ENCODE results near the gene CTSC. TPM values are rescaled to one million over a fixed set of nuclear protein-coding genes. Genes with fewer than 3 reads are reported as not detected.

CTSC gene
- total RNA-seq, 1 donor from 2014 or later: 149 TPM

DNA sequence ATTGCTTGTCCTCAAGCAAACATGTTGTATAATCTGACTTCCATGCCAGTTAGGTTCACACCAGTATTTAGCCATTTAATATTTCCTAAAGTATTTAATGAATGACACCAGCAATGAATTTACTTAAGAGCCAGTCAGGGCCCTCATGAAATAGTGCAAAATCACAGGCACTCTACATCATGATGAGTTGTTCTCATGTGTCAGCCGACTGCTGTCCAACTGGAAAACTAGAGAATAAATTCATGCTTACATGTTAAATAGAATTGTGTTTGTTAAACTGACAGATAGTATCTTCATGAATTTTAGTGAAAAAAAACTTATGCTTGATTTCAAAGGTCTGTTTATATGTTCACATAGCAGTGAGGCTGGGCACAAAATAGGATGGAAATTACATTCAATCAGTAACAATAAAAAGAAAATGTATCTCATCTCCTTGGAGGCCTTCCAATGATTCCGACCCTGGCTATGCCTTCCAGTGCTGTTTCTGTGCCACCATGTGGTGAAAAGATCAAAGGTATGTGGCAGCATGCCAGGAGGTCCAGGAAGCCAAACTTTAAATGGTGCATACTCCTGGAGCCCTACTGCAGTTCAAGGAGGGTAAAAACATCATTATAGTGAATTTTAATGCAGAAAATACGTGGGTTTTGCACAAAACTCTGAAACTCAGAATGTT lies 45.2 kb downstream of the CTSC start:
- TF ChIP-seq, protein P1, sequence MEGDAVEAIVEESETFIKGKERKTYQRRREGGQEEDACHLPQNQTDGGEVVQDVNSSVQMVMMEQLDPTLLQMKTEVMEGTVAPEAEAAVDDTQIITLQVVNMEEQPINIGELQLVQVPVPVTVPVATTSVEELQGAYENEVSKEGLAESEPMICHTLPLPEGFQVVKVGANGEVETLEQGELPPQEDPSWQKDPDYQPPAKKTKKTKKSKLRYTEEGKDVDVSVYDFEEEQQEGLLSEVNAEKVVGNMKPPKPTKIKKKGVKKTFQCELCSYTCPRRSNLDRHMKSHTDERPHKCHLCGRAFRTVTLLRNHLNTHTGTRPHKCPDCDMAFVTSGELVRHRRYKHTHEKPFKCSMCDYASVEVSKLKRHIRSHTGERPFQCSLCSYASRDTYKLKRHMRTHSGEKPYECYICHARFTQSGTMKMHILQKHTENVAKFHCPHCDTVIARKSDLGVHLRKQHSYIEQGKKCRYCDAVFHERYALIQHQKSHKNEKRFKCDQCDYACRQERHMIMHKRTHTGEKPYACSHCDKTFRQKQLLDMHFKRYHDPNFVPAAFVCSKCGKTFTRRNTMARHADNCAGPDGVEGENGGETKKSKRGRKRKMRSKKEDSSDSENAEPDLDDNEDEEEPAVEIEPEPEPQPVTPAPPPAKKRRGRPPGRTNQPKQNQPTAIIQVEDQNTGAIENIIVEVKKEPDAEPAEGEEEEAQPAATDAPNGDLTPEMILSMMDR (conservative IDR thresholded peaks at IDR 0.05; ENCODE audit: low read depth, low read length): peak; percentile 49
- DNase-seq (ENCODE audit: low read depth): peak; percentile 19
- no peak overlapping the region for H3K4me3 ChIP-seq (ENCODE audit: low read depth, low read length)

DNA sequence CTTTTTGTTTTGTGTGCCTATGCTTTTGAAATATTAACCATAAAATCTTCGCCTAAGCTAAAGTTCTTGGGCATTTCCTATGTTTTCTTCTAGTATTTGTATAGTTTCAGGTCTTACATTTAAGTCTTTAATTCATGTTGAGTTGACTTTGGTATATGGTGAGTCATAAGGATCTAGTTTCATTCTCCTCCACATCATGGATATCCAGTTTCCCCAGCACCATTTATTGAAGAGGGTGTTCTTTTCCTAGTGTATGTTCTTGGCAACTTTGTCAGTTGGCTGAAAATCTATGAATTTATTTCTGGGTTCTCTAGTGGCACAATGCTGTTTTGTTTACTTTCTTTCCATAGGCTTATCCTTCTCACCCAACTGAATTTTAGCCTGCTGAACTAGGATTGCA lies 49.0 kb downstream of the CTSC start:
- no peak overlapping the region for H3K4me3 ChIP-seq (ENCODE audit: low read depth, low read length)
- no peak for DNase-seq (ENCODE audit: low read depth)
- TF ChIP-seq, protein P1 (conservative IDR thresholded peaks at IDR 0.05; ENCODE audit: low read depth, low read length): no peak

DNA sequence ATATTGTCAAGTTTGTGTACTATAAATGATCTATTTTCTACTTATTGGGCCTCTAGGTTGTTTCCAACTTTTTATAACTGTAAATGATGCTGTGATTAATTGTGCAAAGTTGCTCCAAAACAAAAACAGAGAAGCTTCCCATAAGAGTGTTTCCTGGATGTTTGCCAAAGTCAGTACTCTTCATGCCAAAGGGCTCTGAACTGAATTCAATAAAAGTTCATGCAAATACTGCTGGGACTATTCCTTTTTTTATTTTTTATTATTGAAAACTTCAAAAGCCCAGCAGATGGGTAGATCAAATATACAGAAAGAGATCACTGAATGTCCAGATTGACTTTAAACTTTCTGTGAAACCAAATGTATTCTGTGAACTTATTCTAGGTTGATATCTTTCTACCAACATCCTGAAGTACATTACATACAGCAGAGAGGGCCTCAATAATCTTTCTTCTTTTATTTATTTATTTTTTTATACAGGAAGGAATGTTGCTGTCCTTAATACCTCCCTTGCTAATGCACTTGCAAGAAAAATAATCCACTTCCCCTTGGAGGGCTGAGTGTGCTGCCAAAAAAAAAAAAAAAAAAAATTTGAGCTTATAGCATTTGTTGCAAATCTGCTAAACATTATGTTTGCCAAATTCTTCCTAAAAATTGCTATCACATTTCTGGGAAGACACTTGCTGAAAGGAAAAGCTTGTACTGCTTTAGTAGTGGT lies 53.0 kb downstream of the CTSC start:
- TF ChIP-seq, protein P1 (conservative IDR thresholded peaks at IDR 0.05; ENCODE audit: low read depth, low read length): no peak
- no peak for DNase-seq (ENCODE audit: low read depth)
- no peak overlapping the region for H3K4me3 ChIP-seq (ENCODE audit: low read depth, low read length)

DNA sequence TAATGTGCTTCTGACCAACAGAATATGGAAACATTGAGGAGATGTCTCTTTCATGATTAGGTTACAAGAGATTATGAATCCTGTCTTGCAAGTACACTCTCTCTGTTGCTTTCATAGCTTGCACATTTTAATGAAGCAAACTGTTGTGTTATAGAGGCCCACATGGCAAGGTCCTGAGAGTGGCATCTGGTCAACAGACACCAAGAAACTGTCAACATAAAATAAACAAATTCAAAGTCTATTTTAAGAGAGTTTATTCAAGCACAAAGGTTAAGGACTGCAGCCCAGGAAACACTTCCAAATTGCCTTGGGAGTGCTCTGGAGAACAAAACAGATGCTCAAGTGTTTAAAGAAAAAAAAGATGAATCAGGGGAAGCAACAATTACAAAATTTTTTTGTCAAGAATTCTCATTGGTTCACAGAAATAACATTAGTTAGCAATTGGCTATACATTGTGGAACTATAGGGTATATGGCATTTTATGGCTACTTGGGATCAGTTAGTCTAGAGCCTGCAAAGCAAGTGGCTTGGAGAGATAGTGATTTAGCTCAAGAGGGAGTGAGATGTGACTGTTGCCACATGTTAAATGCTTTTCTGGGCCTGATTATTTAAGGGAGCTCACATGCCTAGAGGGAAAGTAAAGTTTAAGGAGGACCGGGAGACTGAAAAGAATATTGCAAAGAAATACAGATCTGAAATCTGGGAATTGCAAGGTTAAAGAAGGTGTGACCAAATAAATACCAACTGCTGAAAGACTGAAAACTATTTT lies 54.6 kb downstream of the CTSC start:
- H3K4me3 ChIP-seq (ENCODE audit: low read depth, low read length): no peak overlapping the region
- TF ChIP-seq, protein P1 (conservative IDR thresholded peaks at IDR 0.05; ENCODE audit: low read depth, low read length): no peak
- no peak for DNase-seq (ENCODE audit: low read depth)

DNA sequence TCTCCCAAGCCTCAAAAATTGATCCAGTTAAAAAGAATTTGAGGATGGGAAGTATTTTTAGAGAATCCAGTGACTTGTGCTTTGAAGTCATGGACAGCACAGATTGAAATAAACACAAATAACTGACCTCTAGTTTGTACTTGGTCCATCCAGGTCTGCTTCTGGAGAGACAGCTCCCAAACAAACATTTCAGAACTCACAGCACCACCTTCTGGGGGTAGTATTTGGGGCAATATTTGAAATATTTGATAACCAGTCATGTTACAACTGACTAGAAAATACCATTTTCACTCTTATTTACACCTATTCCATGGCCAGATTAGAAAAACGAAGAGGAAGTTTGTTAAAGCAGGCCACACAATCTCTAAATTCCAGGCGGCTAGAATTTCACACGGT lies 56.2 kb downstream of the CTSC start:
- H3K4me3 ChIP-seq (ENCODE audit: low read depth, low read length): no peak overlapping the region
- TF ChIP-seq, protein P1 (conservative IDR thresholded peaks at IDR 0.05; ENCODE audit: low read depth, low read length): peak; percentile 56
- DNase-seq (ENCODE audit: low read depth): peak; percentile 18

DNA sequence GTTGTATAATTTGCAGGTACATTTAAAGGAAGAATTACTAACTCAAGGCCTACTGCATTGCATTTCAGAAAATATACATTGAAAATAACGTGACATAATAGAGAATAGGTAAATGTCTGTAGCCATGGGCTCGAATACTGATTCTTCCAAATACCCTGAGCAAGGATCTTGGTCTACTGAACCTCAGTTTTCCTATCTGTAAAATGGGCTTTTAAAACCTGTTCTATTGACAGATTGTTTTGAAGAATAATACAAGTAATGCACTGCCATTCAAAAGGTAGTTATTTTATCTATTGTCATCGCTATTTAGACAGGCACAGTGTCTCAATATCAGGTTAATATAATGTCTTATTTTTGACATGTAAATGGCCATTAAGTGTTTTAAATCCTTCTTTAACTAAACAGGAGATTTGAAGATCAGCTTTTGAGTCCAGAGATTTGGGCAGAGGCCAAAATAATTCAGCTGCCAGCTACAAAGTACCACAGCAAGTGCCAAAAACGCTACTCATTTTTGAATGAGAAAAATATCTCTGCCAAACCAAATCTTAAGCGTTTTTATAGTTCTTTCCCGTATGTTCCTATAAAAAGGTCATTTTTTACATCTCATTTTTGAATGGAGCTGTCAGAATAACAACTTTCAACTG lies 56.7 kb downstream of the CTSC start:
- TF ChIP-seq, protein P1 (conservative IDR thresholded peaks at IDR 0.05; ENCODE audit: low read depth, low read length): no peak
- no peak for DNase-seq (ENCODE audit: low read depth)
- H3K4me3 ChIP-seq (ENCODE audit: low read depth, low read length): no peak overlapping the region

All from epithelial cell of proximal tubule (primary cell).